ENCODE data around the gene OR4D5. TPM values are rescaled to one million over a fixed set of nuclear protein-coding genes. Genes with fewer than 3 reads are reported as not detected.

Gene OR4D5
- total RNA-seq (not detected), polyA plus RNA-seq (not detected)

DNA sequence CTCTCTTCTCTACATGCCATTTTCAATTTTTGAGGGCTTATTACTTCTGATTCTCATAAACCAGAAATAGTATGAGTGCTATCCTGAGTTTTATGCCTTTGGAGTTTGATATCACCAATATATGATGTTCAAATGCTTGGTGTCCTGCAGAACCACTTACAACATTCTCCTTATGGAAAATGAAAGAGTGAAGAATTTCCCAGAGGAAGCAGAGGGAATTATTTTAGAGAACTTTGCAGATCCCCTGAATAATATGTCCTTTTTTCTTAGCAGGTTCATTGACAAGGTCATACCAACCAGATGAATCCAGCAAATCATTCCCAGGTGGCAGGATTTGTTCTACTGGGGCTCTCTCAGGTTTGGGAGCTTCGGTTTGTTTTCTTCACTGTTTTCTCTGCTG, at the start of gene OR4D5:
Gene OR4D5, plus strand, starts transcription at position 301 of the 400 bp plus-strand sequence. Its CDS starts 0 bp downstream, at position 301.
- DNase-seq = no peak
- Mint-ChIP-seq H3K9me3 (peaks cover 0 to 4% (median 0%) of the 10 kb centered on the region in 8 donors), H3K27me3 (no peaks in the 10 kb centered on the region), H3K4me3 (no peak within 1 kb of the TSS), H3K4me1 (no peaks in the 10 kb centered on the region), H3K36me3 (no peaks in the 10 kb centered on the region), H3K27ac (no peak within 1 kb of the TSS)
- H3K4me3 ChIP-seq (ENCODE audit: low read length in 2 of 2) = no peak within 1 kb of the TSS
- intact Hi-C loops (cut with micrococcal nuclease) = no loop called here
- ChIA-PET CTCF (ENCODE audit: partially characterized antibody) (no interaction called here), POLR2A (ENCODE audit: partially characterized antibody) (no interaction called here)
- no peaks in the 10 kb centered on the region for H3K9me3 ChIP-seq (ENCODE audit: control insufficient read depth in 1 of 2, low read length in 2 of 2)
- no peaks in the 10 kb centered on the region for H3K4me1 ChIP-seq (ENCODE audit: insufficient read depth, low read length)
- H3K36me3 ChIP-seq (ENCODE audit: insufficient read depth, low read length) = no peaks in the 10 kb centered on the region
- H3K27ac ChIP-seq (ENCODE audit: low read depth, low read length) = no peak within 1 kb of the TSS
- no peaks in the 10 kb centered on the region for H3K27me3 ChIP-seq (ENCODE audit: insufficient read depth, low read length)

DNA sequence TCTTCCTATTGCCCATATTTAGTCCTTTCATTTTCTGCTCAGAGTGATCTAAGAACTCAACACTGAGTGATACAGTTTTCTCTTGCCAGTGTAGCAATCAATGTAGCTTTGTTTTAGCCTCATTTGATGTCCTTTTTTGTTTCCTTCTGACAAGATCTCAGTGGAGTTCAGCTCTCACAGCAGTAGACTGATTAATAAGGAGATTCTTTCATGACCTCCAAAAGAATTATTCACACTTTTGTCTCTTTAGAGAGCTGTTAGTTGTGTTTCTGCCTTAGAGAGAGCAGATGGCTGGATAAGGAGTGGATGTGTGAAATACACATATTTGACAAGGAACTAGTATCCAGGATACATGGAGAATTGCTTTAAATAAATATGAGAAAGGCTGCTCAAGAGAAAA, 47.4 kb upstream of the OR4D5 start:
- intact Hi-C loops (cut with micrococcal nuclease) = no loop called here
- CTCF ChIA-PET (ENCODE audit: partially characterized antibody) = no interaction called here

DNA sequence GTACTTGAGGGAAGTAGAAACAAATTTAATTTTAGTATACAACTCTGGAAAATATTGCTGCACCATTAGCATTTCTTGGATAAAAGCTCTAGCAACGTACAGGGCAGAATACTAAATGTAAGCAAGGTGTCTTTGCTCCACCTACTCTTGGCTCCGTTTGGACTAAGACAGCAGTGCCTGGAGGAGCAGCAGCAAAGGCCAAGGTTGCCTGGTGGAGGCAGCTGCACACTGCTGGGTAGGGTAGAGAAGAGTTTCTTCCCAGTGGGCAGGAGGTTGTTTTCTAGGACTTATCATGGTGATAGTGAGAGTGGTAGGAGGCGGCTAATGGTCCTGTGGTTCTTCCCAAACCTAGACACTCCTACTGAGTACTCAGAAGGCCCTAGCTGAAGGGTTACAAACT, 39.6 kb upstream of the OR4D5 start:
- Histone ChIP-seq H3K27ac (ENCODE audit: low read depth, low read length) (no peak overlapping the region), H3K9me3 (ENCODE audit: control insufficient read depth in 1 of 2, low read length in 2 of 2) (no peaks in the 10 kb centered on the region), H3K27me3 (ENCODE audit: insufficient read depth, low read length) (no peaks in the 10 kb centered on the region), H3K4me1 (ENCODE audit: insufficient read depth, low read length) (no peaks in the 10 kb centered on the region), H3K4me3 (ENCODE audit: low read length in 2 of 2) (no peak overlapping the region), H3K36me3 (ENCODE audit: insufficient read depth, low read length) (no peaks in the 10 kb centered on the region)
- CTCF ChIA-PET (ENCODE audit: partially characterized antibody) = no interaction called here
- Mint-ChIP-seq H3K27me3 (no peaks in the 10 kb centered on the region), H3K4me1 (no peaks in the 10 kb centered on the region), H3K9me3 (peaks cover 0 to 3% (median 0%) of the 10 kb centered on the region in 8 donors), H3K4me3 (no peak overlapping the region), H3K27ac (no peak overlapping the region), H3K36me3 (no peaks in the 10 kb centered on the region)
- intact Hi-C loops (cut with micrococcal nuclease) = no loop called here
- no peak for DNase-seq
- POLR2A ChIA-PET (ENCODE audit: partially characterized antibody) = no interaction called here

More for the DNA sequence above, 47.4 kb upstream of the OR4D5 start:
- Mint-ChIP-seq H3K27ac (no peak overlapping the region), H3K4me1 (no peaks in the 10 kb centered on the region), H3K36me3 (no peaks in the 10 kb centered on the region), H3K27me3 (peaks cover 0 to 1% of the 10 kb centered on the region in 2 donors), H3K9me3 (peaks cover 0 to 3% (median 0%) of the 10 kb centered on the region in 8 donors), H3K4me3 (no peak overlapping the region)
- Histone ChIP-seq H3K4me1 (ENCODE audit: insufficient read depth, low read length) (no peaks in the 10 kb centered on the region), H3K4me3 (ENCODE audit: low read length in 2 of 2) (no peak overlapping the region), H3K27me3 (ENCODE audit: insufficient read depth, low read length) (no peaks in the 10 kb centered on the region), H3K9me3 (ENCODE audit: control insufficient read depth in 1 of 2, low read length in 2 of 2) (no peaks in the 10 kb centered on the region), H3K36me3 (ENCODE audit: insufficient read depth, low read length) (no peaks in the 10 kb centered on the region), H3K27ac (ENCODE audit: low read depth, low read length) (no peak overlapping the region)
- no peak for DNase-seq
- POLR2A ChIA-PET (ENCODE audit: partially characterized antibody) = no interaction called here

DNA sequence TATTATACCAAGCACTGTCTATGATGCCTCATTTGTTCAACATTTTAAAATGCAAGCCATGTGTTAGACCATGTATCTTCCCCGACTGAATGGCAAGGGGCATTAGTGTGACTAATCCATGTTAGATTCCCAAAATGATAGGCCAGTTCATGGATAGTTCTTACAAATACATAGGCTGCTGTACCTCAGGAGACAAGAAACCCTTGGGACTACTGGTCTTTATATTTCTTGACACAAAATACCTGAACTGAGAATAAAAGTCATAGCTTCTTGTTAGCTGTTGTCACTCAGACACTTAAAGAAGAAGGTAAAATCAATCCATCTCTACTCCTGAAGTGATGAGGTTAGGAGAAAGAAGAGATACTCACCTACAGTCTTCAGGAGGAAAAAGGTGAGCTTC, 37.5 kb upstream of the OR4D5 start, which contains the start of gene OR8D4:
Gene OR8D4, plus strand, starts transcription at position 301 of the 400 bp plus-strand sequence. CDS start 4,265 bp downstream, outside the sequence.
- Histone ChIP-seq H3K9me3 (ENCODE audit: control insufficient read depth in 1 of 2, low read length in 2 of 2) (no peaks in the 10 kb centered on the region), H3K27me3 (ENCODE audit: insufficient read depth, low read length) (no peaks in the 10 kb centered on the region), H3K27ac (ENCODE audit: low read depth, low read length) (no peak within 1 kb of the TSS), H3K4me1 (ENCODE audit: insufficient read depth, low read length) (no peaks in the 10 kb centered on the region), H3K36me3 (ENCODE audit: insufficient read depth, low read length) (no peaks in the 10 kb centered on the region), H3K4me3 (ENCODE audit: low read length in 2 of 2) (no peak within 1 kb of the TSS)
- Mint-ChIP-seq H3K4me3 (no peak within 1 kb of the TSS), H3K4me1 (no peaks in the 10 kb centered on the region), H3K27ac (no peak within 1 kb of the TSS), H3K9me3 (peaks cover 0 to 2% (median 0%) of the 10 kb centered on the region in 8 donors), H3K36me3 (no peaks in the 10 kb centered on the region), H3K27me3 (peaks cover 0 to 2% of the 10 kb centered on the region in 2 donors)
- intact Hi-C loops (cut with micrococcal nuclease) = no loop called here
- DNase-seq = no peak
- ChIA-PET POLR2A (ENCODE audit: partially characterized antibody) (no interaction called here), CTCF (ENCODE audit: partially characterized antibody) (no interaction called here)

DNA sequence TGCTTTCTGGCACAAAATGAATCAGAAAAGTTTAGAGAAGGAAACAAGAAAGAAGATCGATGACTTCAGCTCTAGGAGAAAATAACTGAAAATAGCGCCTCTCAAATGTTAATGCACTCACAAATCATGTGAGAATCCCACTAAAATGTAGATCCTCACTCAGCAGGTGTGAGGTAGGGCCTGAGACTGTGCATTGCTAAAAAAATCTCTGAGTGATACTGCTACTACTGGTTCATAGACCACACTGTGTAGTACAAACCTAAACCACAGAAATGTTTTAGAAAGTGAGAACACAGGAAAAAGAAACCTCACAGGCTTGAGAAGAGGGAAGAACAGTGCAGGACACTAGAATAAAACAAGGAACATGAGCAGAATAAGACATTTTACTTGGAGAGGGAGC, 35.5 kb upstream of the OR4D5 start:
- intact Hi-C loops (cut with micrococcal nuclease) = no loop called here
- H3K9me3 ChIP-seq (ENCODE audit: control insufficient read depth in 1 of 2, low read length in 2 of 2) = no peaks in the 10 kb centered on the region
- Mint-ChIP-seq H3K4me1 (no peaks in the 10 kb centered on the region), H3K27me3 (peaks cover 0 to 2% of the 10 kb centered on the region in 2 donors), H3K9me3 (peaks cover 0 to 2% (median 0%) of the 10 kb centered on the region in 8 donors), H3K36me3 (no peaks in the 10 kb centered on the region), H3K4me3 (no peak overlapping the region), H3K27ac (no peak overlapping the region)
- no peak overlapping the region for H3K27ac ChIP-seq (ENCODE audit: low read depth, low read length)
- no peaks in the 10 kb centered on the region for H3K27me3 ChIP-seq (ENCODE audit: insufficient read depth, low read length)
- H3K36me3 ChIP-seq (ENCODE audit: insufficient read depth, low read length) = no peaks in the 10 kb centered on the region
- CTCF ChIA-PET (ENCODE audit: partially characterized antibody) = no interaction called here
- POLR2A ChIA-PET (ENCODE audit: partially characterized antibody) = no interaction called here
- no peak overlapping the region for H3K4me3 ChIP-seq (ENCODE audit: low read length in 2 of 2)
- no peaks in the 10 kb centered on the region for H3K4me1 ChIP-seq (ENCODE audit: insufficient read depth, low read length)
- DNase-seq = no peak

DNA sequence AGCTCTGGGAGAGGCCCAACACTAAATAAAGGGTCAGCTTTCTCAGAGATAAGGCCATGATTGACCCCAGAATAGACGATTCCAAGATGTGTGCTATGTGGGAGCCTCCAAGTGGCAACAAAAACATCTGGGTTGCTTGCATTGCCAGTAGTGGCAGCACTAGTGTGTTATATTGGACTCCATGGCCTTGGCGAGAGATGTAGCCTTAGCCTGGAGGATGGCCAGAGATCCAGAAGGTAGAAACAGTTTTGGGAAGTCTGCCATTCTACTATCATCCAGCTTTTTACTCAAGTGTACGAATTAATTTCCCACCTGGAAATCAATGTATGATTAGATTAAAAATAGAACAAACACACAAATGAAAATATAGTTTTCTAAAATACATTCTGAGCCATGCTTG, 34.5 kb upstream of the OR4D5 start:
- DNase-seq = no peak
- H3K4me3 ChIP-seq (ENCODE audit: low read length in 2 of 2) = no peak overlapping the region
- ChIA-PET CTCF (ENCODE audit: partially characterized antibody) (no interaction called here), POLR2A (ENCODE audit: partially characterized antibody) (no interaction called here)
- no peaks in the 10 kb centered on the region for H3K36me3 Mint-ChIP-seq
- no peaks in the 10 kb centered on the region for H3K4me1 ChIP-seq (ENCODE audit: insufficient read depth, low read length)
- intact Hi-C loops (cut with micrococcal nuclease) = no loop called here
- H3K27me3 ChIP-seq (ENCODE audit: insufficient read depth, low read length) = no peaks in the 10 kb centered on the region
- no peak overlapping the region for H3K27ac Mint-ChIP-seq
- peaks cover 0 to 2% (median 0%) of the 10 kb centered on the region in 8 donors for H3K9me3 Mint-ChIP-seq
- no peaks in the 10 kb centered on the region for H3K4me1 Mint-ChIP-seq
- no peaks in the 10 kb centered on the region for H3K9me3 ChIP-seq (ENCODE audit: control insufficient read depth in 1 of 2, low read length in 2 of 2)
- no peak overlapping the region for H3K4me3 Mint-ChIP-seq
- H3K27ac ChIP-seq (ENCODE audit: low read depth, low read length) = no peak overlapping the region
- no peaks in the 10 kb centered on the region for H3K36me3 ChIP-seq (ENCODE audit: insufficient read depth, low read length)
- peaks cover 1 to 2% of the 10 kb centered on the region in 2 donors for H3K27me3 Mint-ChIP-seq

DNA sequence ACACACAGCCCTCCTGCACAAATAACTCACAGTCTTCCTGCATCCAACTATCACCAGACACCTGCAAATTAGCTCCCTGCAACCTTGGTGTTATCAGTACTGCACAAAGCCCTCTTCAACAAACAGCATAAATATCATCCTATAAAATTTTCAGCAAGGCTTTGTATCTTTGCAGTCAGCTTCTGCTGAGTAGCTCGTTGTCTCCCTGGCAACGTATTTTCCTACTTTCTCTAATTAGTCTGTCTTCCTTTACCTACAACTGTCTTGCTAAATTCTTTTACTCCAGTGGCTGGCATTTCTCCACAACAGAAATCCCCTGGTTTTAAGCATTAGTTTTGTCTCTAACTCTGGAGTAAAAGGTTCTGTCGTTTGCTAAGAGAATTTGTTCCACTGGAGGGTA, 33.6 kb upstream of the OR4D5 start:
- Mint-ChIP-seq H3K9me3 (peaks cover 0 to 4% (median 0%) of the 10 kb centered on the region in 8 donors), H3K36me3 (no peaks in the 10 kb centered on the region), H3K27me3 (peaks cover 1 to 2% of the 10 kb centered on the region in 2 donors), H3K27ac (no peak overlapping the region), H3K4me3 (no peak overlapping the region), H3K4me1 (no peaks in the 10 kb centered on the region)
- intact Hi-C loops (cut with micrococcal nuclease) = no loop called here
- Histone ChIP-seq H3K9me3 (ENCODE audit: control insufficient read depth in 1 of 2, low read length in 2 of 2) (no peaks in the 10 kb centered on the region), H3K4me1 (ENCODE audit: insufficient read depth, low read length) (no peaks in the 10 kb centered on the region), H3K36me3 (ENCODE audit: insufficient read depth, low read length) (no peaks in the 10 kb centered on the region), H3K27ac (ENCODE audit: low read depth, low read length) (no peak overlapping the region), H3K4me3 (ENCODE audit: low read length in 2 of 2) (no peak overlapping the region), H3K27me3 (ENCODE audit: insufficient read depth, low read length) (no peaks in the 10 kb centered on the region)
- CTCF ChIA-PET (ENCODE audit: partially characterized antibody) = no interaction called here
- POLR2A ChIA-PET (ENCODE audit: partially characterized antibody) = no interaction called here
- DNase-seq = no peak

DNA sequence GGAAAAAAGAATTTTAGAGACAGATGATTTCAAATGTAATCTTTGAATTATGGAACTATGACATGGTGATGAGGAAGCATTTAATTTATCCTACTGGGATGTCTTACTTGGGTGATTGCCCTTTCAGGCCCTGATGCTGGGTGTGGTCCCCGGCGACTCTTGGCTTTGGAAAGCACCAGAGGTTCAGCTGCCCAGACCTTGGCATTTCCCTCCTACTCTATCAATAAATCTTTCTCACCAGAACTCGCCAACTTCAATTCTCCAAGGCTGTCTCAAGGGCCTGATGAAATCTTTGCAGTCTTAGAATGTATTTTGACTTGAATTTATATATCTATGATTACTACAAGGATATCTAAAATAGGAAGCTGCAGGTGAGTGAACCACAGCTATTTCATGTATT, 18.5 kb upstream of the OR4D5 start:
- no peak overlapping the region for H3K4me3 Mint-ChIP-seq
- no peaks in the 10 kb centered on the region for H3K4me1 Mint-ChIP-seq
- Histone ChIP-seq H3K36me3 (ENCODE audit: insufficient read depth, low read length) (no peaks in the 10 kb centered on the region), H3K4me3 (ENCODE audit: low read length in 2 of 2) (no peak overlapping the region), H3K27ac (ENCODE audit: low read depth, low read length) (no peak overlapping the region), H3K27me3 (ENCODE audit: insufficient read depth, low read length) (no peaks in the 10 kb centered on the region), H3K9me3 (ENCODE audit: control insufficient read depth in 1 of 2, low read length in 2 of 2) (no peaks in the 10 kb centered on the region), H3K4me1 (ENCODE audit: insufficient read depth, low read length) (no peaks in the 10 kb centered on the region)
- ChIA-PET POLR2A (ENCODE audit: partially characterized antibody) (no interaction called here), CTCF (ENCODE audit: partially characterized antibody) (no interaction called here)
- intact Hi-C loops (cut with micrococcal nuclease) = no loop called here
- no peaks in the 10 kb centered on the region for H3K27me3 Mint-ChIP-seq
- no peaks in the 10 kb centered on the region for H3K36me3 Mint-ChIP-seq
- no peak for DNase-seq
- H3K27ac Mint-ChIP-seq = no peak overlapping the region
- peaks cover 0 to 4% (median 0%) of the 10 kb centered on the region in 8 donors for H3K9me3 Mint-ChIP-seq
